HepG2 (cell line): ENCODE results near the gene SPATA13. TPM values are rescaled to one million over a fixed set of nuclear protein-coding genes. Genes with fewer than 3 reads are reported as not detected.

ENCODE experiments used
- BHLHE40 ChIP-seq: IDR thresholded peaks from 2 replicates; pipeline ENCODE4 v1.6.1; 2011; ENCODE audit warnings: low read length, improper control_type of control experiment
- DMAP1 ChIP-seq: IDR thresholded peaks from 2 replicates; pipeline ENCODE4 v1.6.1; 2016
- FOXJ3 ChIP-seq: sonication (generic); formaldehyde crosslinking; IDR thresholded peaks from 2 replicates; pipeline ENCODE4 v1.4.0; 2020; ENCODE audit warnings: missing genetic modification reagents, mild to moderate bottlenecking, borderline replicate concordance
- HDAC2 ChIP-seq: sonication (generic); formaldehyde crosslinking; IDR thresholded peaks from 2 replicates; pipeline ENCODE4 v1.4.0; 2020; ENCODE audit warnings: missing genetic modification reagents
- KAT7 ChIP-seq: IDR thresholded peaks from 2 replicates; pipeline ENCODE4 v1.6.1; 2018; ENCODE audit warnings: borderline replicate concordance, missing compliant biosample characterization
- PHF21A ChIP-seq: sonication (generic); formaldehyde crosslinking; IDR thresholded peaks from 2 replicates; pipeline ENCODE4 v1.5.0; 2020; ENCODE audit warnings: mild to moderate bottlenecking, missing genetic modification reagents
- PITX1 ChIP-seq: sonication (generic); formaldehyde crosslinking; IDR thresholded peaks from 2 replicates; pipeline ENCODE4 v1.5.1; 2020; ENCODE audit warnings: mild to moderate bottlenecking, missing genetic modification reagents
- POLR2G ChIP-seq: fragments of 200-400 bp; formaldehyde crosslinking; IDR thresholded peaks from 2 replicates; pipeline ENCODE4 v1.6.1; 2018; ENCODE audit warnings: mild to moderate bottlenecking, low read depth, low read length, moderate library complexity
- PRDM4 ChIP-seq: sonication (generic); formaldehyde crosslinking; IDR thresholded peaks from 2 replicates; pipeline ENCODE4 v1.9.0; 2021; ENCODE audit warnings: missing genetic modification reagents, borderline replicate concordance
- REL ChIP-seq: sonication (generic); formaldehyde crosslinking; conservative IDR thresholded peaks from 2 replicates; pipeline ENCODE4 v1.8.0; 2022; ENCODE audit warnings: mild to moderate bottlenecking, missing genetic modification reagents, moderate library complexity
- SALL2 ChIP-seq: sonication (generic); formaldehyde crosslinking; IDR thresholded peaks from 2 replicates; pipeline ENCODE4 v1.8.1; 2023; ENCODE audit warnings: mild to moderate bottlenecking, missing genetic modification reagents, inconsistent platforms
- SRSF4 ChIP-seq: fragments of 200-400 bp; formaldehyde crosslinking; IDR thresholded peaks from one replicate; pipeline ENCODE4 v1.6.1; 2018; ENCODE audit warnings: mild to moderate bottlenecking, low read depth, low read length, moderate library complexity; ENCODE audit not compliant: poor library complexity, severe bottlenecking
- TCF12 ChIP-seq, 2 experiments: fragments of 450-650 bp in 1 of 2; sonication (generic) in 1 of 2; formaldehyde crosslinking in 1 of 2; IDR thresholded peaks; 2 replicates each; pipeline versions ENCODE4 v1.6.1 to v1.8.0; 2017 to 2022; ENCODE audit warnings: antibody characterized with exemption in 1 of 2, mild to moderate bottlenecking in 1 of 2, missing genetic modification reagents in 1 of 2, moderate library complexity in 1 of 2
- THAP7 ChIP-seq: sonication (generic); formaldehyde crosslinking; IDR thresholded peaks from 2 replicates; pipeline ENCODE4 v1.8.1; 2023; ENCODE audit warnings: mild to moderate bottlenecking, missing genetic modification reagents
- YEATS4 ChIP-seq: sonication (generic); formaldehyde crosslinking; IDR thresholded peaks from 2 replicates; pipeline ENCODE4 v1.4.0; 2020; ENCODE audit warnings: missing genetic modification reagents, borderline replicate concordance
- ZBTB1 ChIP-seq: sonication (generic); formaldehyde crosslinking; IDR thresholded peaks from 2 replicates; pipeline ENCODE4 v1.4.0; 2020; ENCODE audit warnings: missing genetic modification reagents, borderline replicate concordance
- ZNF180 ChIP-seq: sonication (generic); formaldehyde crosslinking; IDR thresholded peaks from 2 replicates; pipeline ENCODE4 v1.4.0; 2020; ENCODE audit warnings: low read depth, missing genetic modification reagents, borderline replicate concordance
- ZNF317 ChIP-seq: sonication (generic); formaldehyde crosslinking; IDR thresholded peaks from 2 replicates; pipeline ENCODE4 v1.5.0; 2020; ENCODE audit warnings: mild to moderate bottlenecking, missing genetic modification reagents
- ZNF552 ChIP-seq: sonication (generic); formaldehyde crosslinking; IDR thresholded peaks from 2 replicates; pipeline ENCODE4 v1.9.0; 2022; ENCODE audit warnings: missing genetic modification reagents, mild to moderate bottlenecking, borderline replicate concordance
- ZNF615 ChIP-seq: sonication (generic); formaldehyde crosslinking; IDR thresholded peaks from 2 replicates; pipeline ENCODE4 v1.5.0; 2020; ENCODE audit warnings: mild to moderate bottlenecking, missing genetic modification reagents, borderline replicate concordance
- polyA plus RNA-seq, 8 experiments: library from polyadenylated mRNA; depleted of rRNA in 3 of 8; stranded (reverse) in 7 of 8; unstranded in 1 of 8; fragments of >200 nt; fragmentation: Illumina TruSeq in 4 of 8; extraction: Trizol in 4 of 8; gene quantifications; 2 replicates each; pipeline versions ENCODE4 v1.2.1 to v1.2.3, GENCODE V29; 2011 to 2016; ENCODE audit warnings: low read depth in 4 of 8, missing spikeins in 1 of 8, mixed read lengths in 1 of 8; ENCODE audit not compliant: insufficient read depth in 1 of 8
- total RNA-seq, 5 experiments: library from RNA; depleted of rRNA; stranded (reverse); fragments of >200 nt; fragmentation: Illumina TruSeq; extraction: Trizol; gene quantifications; 2 replicates each; pipeline ENCODE4 v1.2.3, GENCODE V29; 2016; ENCODE audit warnings: low read depth in 1 of 5
- TF ChIP-seq, protein P1 (sequence below): sonication (generic); formaldehyde crosslinking; IDR thresholded peaks from 2 replicates; pipeline ENCODE4 v1.5.0; 2020; ENCODE audit warnings: missing genetic modification reagents, mild to moderate bottlenecking, borderline replicate concordance
- TF ChIP-seq, protein P2 (sequence below): IDR thresholded peaks from 2 replicates; pipeline ENCODE4 v1.4.0; 2020; ENCODE audit warnings: mild to moderate bottlenecking, missing genetic modification reagents

SPATA13 gene
- total and polyA plus RNA-seq, 2 of the 13 experiments (the other 11 are each of a cell fraction or from before 2014, with no cell fraction given), result 11.3 to 14.2 TPM

GRCh38 chr13:24184265-24184841, 23.8 kb downstream of the SPATA13 start (continued):
- no peak for TF ChIP-seq PRDM4 (CRISPR knock-in tag)
- TF ChIP-seq, protein P1, sequence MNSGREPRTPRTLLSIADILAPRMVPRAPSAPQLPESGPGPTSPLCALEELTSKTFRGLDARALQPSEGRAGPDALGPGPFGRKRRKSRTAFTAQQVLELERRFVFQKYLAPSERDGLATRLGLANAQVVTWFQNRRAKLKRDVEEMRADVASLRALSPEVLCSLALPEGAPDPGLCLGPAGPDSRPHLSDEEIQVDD (CRISPR knock-in tag), result no peak
- TF ChIP-seq THAP7 (CRISPR knock-in tag), result no peak
- TF ChIP-seq FOXJ3 (CRISPR knock-in tag), result peak; percentile 22; the same call in 1 of the 2 replicates
- TF ChIP-seq HDAC2, result 0 out of 2 replicates have a peak, but pooled peaks have one; percentile 11
- TF ChIP-seq BHLHE40, result no peak
- no peak for TF ChIP-seq SALL2 (CRISPR knock-in tag)
- TF ChIP-seq DMAP1, result no peak; the same call in 1 of the 2 replicates
- TF ChIP-seq ZNF615 (CRISPR knock-in tag), result no peak
- TF ChIP-seq SRSF4, result no peak
- TF ChIP-seq, protein P2, sequence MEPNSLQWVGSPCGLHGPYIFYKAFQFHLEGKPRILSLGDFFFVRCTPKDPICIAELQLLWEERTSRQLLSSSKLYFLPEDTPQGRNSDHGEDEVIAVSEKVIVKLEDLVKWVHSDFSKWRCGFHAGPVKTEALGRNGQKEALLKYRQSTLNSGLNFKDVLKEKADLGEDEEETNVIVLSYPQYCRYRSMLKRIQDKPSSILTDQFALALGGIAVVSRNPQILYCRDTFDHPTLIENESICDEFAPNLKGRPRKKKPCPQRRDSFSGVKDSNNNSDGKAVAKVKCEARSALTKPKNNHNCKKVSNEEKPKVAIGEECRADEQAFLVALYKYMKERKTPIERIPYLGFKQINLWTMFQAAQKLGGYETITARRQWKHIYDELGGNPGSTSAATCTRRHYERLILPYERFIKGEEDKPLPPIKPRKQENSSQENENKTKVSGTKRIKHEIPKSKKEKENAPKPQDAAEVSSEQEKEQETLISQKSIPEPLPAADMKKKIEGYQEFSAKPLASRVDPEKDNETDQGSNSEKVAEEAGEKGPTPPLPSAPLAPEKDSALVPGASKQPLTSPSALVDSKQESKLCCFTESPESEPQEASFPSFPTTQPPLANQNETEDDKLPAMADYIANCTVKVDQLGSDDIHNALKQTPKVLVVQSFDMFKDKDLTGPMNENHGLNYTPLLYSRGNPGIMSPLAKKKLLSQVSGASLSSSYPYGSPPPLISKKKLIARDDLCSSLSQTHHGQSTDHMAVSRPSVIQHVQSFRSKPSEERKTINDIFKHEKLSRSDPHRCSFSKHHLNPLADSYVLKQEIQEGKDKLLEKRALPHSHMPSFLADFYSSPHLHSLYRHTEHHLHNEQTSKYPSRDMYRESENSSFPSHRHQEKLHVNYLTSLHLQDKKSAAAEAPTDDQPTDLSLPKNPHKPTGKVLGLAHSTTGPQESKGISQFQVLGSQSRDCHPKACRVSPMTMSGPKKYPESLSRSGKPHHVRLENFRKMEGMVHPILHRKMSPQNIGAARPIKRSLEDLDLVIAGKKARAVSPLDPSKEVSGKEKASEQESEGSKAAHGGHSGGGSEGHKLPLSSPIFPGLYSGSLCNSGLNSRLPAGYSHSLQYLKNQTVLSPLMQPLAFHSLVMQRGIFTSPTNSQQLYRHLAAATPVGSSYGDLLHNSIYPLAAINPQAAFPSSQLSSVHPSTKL, result peak; percentile 59; the same call in 1 of the 2 replicates
- no peak for TF ChIP-seq ZNF180 (CRISPR knock-in tag)
- no peak for TF ChIP-seq REL
- 0 out of 2 replicates have a peak, but pooled peaks have one; percentile 20 for TF ChIP-seq POLR2G
- TF ChIP-seq KAT7, result no peak
- no peak for TF ChIP-seq PITX1 (CRISPR knock-in tag)
- TF ChIP-seq TCF12 (IDR thresholded peaks at IDR 0.05), result no peak
- no peak for TF ChIP-seq TCF12 (CRISPR knock-in tag; IDR thresholded peaks at IDR 0.05)
- TF ChIP-seq ZBTB1 (CRISPR knock-in tag), result no peak
- no peak for TF ChIP-seq ZNF317 (CRISPR knock-in tag)
- no peak for TF ChIP-seq PHF21A (CRISPR knock-in tag)
- TF ChIP-seq ZNF552 (CRISPR knock-in tag), result no peak
- 0 out of 2 replicates have a peak, but pooled peaks have one; percentile 36 for TF ChIP-seq YEATS4 (CRISPR knock-in tag)
